Measurements from ENCODE around the gene MACROD2. TPM values are rescaled to one million over a fixed set of nuclear protein-coding genes. Genes with fewer than 3 reads are reported as not detected.
"Not testable (repeated sequence)": the region's sequence is repeated elsewhere in the genome, so short reads cannot be mapped to it uniquely, and the experiment has no call there.

Gene MACROD2
- total RNA-seq, 1 donor: 0.81 TPM

DNA sequence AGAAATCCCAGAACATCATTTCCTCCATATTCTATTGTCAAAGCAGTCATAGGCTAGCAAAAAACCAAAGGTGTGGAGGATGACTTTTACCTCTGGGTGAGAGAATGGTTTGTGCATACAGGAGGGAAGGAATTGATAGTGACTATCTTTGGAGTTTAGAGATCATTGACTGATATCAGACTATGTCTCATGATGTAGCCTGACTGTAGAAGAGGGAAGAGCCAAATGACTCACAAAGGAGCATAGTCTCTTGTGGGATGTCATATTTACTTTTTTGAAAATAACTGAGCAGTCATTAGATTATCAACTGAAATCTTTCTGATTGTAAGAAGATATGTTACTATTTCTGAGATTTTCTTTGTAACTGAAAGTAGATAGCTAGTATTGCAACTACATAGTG, 183.6 kb downstream of the MACROD2 start:
- no peak for DNase-seq (ENCODE audit: low read depth in 2 of 3, low spot score in 2 of 3)

DNA sequence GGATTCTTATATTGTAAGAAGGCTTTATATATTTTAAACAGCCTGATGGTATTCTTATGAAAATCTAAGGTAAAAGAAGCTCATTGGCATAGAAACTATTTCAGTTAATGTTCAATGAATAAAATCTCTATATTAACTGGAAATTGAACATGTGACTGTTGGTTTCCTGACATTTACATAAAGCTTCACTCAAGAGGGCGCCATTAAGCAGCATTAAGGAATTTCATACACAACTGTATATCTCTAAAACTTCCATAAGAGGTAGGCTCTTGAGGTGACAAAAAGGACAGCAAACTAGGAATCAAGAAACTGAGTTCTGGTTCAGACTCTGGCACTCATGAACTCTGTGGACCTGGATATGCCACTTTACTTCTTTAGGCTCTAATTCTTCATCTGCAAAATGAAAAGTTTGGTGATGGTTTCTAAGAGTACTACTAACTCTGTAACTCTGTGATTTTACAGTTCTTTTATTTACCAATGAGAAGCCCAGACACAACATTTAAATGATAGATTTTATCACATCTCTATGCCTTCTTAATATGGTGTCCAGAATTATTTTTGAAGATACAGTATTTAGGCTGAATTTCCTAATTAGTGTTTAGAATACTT, 194.6 kb downstream of the MACROD2 start:
- DNase-seq (ENCODE audit: low read depth in 2 of 3, low spot score in 2 of 3): no peak

DNA sequence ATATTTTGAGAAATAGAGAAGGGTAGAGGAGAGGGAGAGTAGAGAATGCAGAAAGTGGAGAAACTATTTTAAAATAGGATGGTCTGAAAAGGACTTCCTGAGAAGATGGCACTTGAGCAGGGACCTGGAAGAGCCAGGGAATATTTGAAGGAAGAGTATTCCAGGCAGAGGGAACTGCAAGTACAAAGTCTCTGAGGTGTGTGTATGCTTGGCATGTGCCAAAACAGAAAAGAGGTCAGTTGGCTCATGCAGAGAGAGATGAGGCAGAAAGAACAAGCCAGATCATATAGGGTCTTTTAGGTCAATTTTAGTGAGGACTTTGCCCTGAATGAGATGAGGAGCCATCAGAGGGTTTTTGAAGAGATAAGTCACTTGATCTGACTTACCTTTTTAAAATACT, 196.2 kb downstream of the MACROD2 start:
- no peak for DNase-seq (ENCODE audit: low read depth in 2 of 3, low spot score in 2 of 3)

DNA sequence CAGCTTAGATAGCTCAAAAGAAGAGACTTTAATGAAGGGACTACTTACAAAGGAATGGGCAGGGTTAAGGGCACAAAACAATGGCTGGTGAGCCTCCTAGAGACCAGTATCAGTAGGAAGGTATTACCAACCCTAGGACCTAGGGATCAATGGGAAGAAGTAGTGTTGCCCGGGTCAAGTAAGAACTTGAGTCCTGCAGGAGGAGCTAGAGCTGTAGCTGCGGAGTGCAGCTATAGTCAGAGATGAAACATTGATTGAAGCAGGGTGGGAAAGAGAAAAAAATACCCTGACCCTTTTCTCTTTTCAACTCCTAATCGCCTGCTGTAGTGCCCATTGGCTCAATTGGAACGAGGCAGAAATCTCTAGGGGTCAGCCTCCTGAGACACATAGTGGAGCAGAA, 198.1 kb downstream of the MACROD2 start:
- no peak for DNase-seq (ENCODE audit: low read depth in 2 of 3, low spot score in 2 of 3)

DNA sequence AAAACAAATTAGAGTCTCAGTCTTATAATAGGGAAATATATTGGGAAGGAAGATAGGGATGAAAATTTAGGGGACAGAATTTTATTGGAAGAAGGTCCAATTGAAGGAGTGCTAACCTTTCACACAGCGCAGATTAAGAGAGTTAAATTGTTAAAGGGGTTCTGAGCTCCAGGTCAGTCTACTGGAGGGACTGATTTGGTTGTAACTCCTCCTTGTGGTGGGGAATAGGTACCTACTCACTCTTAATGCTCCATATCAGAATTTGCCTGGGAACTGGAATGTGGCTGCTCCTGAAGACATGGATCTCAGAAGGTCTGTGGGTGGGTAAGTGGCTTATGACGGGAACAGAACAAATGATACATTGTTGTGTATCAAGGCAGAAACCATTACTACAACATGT, 198.6 kb downstream of the MACROD2 start:
- no peak for DNase-seq (ENCODE audit: low read depth in 2 of 3, low spot score in 2 of 3)

DNA sequence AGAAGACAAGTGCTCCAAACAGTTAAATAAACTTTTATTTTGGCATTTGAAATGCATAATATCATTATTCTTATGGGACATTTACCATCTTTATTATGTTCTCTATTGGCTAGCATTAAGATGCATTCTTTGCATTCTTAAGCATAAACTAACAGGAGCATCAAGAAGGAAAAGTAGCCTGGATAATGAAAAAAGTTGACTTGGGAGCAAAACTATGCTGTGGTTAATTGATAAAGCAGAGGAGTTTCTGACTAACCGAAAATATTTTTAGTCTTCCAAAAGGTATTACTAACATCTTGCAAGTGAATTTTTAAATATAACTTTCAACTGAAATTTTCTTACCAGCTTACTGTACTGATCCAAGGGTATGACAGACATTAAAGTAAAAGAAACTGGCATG, 201.8 kb downstream of the MACROD2 start:
- no peak for DNase-seq (ENCODE audit: low read depth in 2 of 3, low spot score in 2 of 3)

DNA sequence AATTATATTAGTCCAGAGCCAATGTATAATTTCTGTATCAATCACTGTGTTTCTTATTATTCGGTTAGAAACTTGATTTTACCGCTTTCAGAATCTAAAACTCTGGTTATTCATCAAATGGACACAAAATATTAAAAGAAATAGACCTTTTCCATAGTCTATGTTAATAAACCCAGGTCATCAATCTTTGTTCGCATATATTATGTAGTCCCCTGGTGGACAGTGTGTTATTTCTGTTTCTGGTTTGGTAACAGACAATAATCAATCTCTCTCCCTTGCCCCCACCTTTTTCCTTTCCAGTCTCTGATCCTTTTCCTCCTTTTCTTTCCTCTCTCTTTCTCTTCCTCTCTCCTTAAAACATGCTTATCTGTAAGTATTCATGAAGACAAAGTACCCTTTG, 203.1 kb downstream of the MACROD2 start:
- no peak for DNase-seq (ENCODE audit: low read depth in 2 of 3, low spot score in 2 of 3)

DNA sequence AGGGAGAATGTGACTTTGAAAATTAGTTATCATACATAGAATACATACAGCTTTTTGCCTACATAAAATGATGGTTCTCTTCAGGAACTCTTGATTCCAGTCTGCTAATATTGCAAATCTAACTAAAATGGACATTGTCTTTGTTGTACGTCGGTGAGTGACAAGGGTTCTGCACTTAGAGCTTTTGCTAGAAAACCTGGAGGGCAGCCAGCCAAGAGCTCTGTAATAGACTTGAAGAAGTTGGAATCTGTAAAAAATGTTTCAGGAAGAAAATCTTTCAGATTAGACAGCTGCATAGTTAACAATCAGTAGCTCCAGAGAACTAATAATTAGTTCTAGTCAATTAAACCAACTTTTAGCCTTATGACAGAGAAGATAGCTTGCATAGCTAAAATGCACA, 203.8 kb downstream of the MACROD2 start:
- DNase-seq (ENCODE audit: low read depth in 2 of 3, low spot score in 2 of 3): no peak

DNA sequence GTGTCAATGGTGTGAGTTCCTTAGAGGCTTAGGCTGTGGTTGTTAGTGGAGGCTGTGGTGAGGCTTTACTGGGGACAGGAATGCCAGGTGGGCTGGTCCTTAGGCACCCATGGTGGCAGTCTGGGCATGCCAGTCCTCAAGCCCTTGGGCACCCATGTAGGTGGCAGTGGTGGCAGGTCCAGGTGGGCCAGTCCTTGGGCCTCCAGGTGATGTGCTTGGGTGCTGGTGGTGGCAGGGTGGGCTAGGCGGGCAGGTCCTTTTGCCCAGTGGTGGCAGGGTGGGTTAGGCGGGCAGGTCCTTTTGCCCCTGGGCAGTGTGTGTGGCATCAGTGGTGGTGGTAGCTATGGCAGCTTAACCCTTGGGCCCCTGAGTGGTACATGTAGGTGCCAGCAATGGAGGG, 208.3 kb downstream of the MACROD2 start:
- DNase-seq (ENCODE audit: low read depth in 2 of 3, low spot score in 2 of 3): no peak

DNA sequence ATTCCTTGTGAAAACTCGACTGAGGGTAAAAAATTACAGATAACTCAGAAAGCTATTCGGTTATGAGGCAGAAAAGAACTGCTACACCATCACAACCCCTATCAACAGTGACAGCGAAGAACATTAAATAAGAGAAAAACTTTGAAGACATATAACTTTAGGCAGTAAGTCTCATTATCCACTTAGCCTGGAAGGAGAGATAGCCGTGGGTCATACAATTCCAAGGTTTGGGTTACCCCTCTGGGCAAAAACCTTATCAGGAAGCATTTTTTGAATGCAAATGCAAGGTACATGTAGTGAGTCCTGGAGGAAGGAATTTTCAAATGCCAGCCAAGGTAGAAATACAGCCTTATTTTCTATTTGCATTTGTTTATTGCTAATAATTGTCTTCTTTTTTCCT, 212.3 kb downstream of the MACROD2 start:
- no peak for DNase-seq (ENCODE audit: low read depth in 2 of 3, low spot score in 2 of 3)

DNA sequence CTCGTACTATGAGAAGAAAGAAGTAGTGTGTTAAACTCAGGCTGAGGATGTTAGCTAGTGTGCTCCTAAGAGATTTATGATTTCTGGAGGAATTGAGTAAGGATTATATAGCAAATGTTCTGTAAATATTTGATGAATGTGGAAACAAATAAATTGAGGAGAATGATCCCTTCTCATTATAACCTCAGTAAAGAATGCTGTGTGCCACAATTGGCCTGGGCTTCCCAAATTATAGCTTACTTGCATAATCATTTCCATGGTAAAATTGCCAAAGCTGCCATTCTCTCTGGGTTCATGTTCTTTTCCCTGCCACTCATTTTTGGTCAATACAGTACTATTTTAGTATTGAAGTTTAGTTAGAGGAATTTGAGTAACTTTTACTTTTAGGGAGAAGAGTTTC, 213.6 kb downstream of the MACROD2 start:
- DNase-seq (ENCODE audit: low read depth in 2 of 3, low spot score in 2 of 3): no peak

DNA sequence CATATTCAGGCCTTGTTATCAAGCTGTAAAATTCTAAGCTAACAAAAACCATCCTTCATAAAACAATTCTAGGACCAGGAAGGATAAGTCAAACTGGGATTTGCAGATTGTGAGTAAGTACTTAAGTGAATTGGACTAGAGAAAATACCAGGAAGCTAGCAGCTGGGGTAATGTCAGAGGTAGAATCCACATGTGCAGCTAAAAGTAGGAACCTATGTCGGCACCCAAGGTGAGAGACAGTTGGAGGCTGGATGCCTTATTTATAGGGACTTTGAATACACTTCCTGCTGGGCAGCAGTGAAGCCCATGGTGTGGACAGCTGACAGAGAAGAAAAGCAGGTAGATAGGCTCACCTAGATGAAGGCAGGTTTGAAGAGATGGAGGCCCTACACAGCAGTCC, 214.8 kb downstream of the MACROD2 start:
- no peak for DNase-seq (ENCODE audit: low read depth in 2 of 3, low spot score in 2 of 3)

DNA sequence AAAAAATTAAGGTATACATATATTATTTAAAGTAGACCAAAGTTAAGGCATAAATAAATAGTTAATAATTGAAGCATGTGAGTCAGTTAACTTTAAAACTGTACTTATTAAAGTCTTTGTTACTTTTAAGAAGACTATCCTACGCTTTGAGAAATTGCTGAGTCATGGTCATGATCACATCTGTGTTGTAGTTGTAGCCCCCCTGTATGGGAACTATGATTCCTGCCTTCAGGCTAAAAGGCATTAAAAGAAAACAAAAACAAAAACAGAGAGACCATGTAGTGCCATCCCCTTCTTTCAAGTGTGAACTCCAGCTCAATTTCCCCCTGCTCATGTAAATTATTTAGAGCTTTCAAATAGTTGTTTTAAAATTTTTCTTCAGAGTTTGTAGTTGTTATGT, 218.7 kb downstream of the MACROD2 start:
- no peak for DNase-seq (ENCODE audit: low read depth in 2 of 3, low spot score in 2 of 3)

DNA sequence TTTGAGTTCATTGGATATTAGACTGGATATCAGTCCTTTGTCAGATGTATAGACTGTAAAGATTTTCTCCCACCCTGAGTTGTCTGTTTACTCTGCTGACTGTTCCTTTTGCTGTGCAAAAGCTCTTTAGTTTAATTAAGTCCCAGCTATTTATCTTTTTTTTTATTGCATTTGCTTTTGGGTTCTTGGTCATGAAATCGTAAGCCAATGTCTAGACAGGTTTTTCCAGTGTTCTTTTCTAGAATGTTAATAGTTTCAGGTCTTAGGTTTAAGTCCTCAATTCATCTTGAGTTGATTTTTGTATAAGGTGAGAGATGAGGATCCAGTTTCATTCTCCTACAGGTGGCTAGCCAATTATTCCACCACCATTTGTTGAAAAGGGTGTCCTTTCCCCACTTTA, 220.6 kb downstream of the MACROD2 start:
- not testable (repeated sequence) for DNase-seq (ENCODE audit: low read depth in 2 of 3, low spot score in 2 of 3)

DNA sequence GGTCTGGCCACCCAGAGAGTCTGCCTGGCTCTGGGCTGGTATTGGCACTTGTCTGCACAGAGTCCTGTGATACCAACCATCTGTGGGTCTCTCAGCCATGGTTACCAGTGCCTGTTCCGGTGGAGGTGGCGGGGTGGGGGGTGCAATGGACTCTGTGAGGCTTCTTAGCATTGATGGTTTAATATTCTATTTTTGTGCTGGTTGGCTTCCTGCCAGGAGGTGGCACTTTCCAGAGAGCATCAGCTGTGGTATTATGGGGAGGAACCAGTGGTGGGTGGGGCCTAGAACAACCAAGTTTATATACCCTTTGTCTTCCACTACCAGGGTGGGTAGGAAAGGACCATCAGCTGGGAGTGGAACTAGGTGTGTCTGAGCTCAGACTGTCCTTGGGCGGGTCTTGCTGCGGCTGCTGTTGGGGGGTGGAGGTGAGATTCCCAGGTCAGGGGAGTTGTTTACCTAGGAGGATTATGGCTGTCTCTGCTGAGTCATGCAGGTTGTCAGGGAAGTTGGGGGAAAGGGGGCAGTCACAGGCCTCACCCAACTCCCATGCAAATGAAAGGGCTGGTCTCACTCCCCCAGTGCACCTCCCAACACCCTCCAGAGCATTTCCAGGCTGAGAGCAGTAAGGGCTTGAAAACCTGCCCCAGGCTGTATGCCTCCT, 224.6 kb downstream of the MACROD2 start:
- DNase-seq (ENCODE audit: low read depth in 2 of 3, low spot score in 2 of 3): no peak

DNA sequence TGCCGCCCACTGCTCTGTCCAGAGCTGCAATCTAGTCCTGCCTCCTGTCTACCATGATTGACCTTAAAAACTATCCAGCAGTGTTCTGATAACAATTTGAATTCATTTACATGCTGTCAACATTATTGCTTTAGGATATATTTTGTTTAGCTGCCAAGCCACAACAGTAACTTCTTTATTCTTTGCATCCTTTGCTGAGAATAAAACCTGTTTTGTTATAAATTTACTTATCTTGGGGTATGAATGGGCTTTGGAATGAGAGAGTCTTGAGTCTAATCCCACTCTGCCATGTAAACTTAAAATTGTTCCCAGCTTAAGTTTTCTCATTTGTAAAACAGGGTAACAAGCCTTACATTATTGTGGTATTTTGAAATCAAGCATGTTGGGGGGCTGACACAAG, 225.7 kb downstream of the MACROD2 start:
- DNase-seq (ENCODE audit: low read depth in 2 of 3, low spot score in 2 of 3): no peak

DNA sequence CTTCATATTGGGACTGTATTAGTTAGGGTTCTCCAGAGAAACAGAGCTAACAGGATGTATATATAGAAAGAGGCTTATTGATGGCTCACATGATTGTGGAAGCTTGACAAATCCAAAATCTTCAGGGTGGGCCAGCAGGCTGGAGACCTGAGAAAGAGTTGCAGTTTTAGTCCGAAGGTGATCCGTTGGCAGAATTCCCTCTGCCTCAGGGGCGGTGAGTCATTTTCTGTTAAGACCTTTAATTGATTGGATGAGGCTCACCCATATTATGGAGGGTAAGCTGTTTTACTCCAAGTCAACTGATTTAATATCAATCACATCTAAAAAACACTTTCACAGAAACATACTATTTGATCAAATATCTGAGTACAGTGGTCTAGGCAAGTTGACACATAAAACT, 228.5 kb downstream of the MACROD2 start:
- no peak for DNase-seq (ENCODE audit: low read depth in 2 of 3, low spot score in 2 of 3)

DNA sequence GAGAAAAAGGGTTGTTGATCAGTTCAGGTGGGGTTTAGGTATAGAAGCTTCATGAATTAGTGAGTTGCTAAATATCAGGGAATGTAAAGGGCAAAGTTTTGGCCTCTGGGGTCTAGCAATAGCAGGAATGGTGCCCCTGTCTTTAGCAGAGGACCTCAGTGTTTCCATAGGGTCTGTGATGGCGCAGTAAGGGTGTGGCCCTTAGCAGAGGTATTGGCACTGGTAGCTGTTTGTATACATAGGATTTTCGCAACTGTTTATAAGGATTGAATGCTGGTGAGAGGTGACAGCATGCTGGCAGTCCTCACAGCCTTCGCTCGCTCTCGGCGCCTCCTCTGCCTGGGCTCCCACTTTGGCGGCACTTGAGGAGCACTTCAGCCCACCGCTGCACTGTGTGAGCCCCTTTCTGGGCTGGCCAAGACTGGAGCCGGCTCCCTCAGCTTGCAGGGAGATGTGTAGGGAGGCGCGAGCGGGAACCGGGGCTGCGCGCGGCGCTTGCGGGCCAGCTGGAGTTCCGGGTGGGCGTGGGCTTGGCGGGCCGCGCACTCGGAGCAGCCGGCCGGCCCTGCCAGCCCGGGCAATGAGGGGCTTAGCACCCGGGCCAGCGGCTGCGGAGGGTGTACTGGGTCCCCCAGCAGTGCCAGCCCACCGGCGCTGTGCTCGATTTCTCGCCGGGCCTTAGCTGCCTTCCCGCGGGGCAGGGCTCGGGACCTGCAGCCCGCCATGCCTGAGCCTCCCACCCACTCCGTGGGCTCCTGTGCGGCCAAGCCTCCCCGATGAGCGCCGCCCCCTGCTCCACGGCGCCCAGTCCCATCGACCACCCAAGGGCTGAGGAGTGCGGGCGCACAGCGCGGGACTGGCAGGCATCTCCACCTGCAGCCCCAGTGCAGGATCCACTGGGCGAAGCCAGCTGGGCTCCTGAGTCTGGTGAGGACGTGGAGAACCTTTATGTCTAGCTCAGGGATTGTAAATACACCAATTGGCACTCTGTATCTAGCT, 231.0 kb downstream of the MACROD2 start:
- DNase-seq (ENCODE audit: low read depth in 2 of 3, low spot score in 2 of 3): not testable (repeated sequence)

DNA sequence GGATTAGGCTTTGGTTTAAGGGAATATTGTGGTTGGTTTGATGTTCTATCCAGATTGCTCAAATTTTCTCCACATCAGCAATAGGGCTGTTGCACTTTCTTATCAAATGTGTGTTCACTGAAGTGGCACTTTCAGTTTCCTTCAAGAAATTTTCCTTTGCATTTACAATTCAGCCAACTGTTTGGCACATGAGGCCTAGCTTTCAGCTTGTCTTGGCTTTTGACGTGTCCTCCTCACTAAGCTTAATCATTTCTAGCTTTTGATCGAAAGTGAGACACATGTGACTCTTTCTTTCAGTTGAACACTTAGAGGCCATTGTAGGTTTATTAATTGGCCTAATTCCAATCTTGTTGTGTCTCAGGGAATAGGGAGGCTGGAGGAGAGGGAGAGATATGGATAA, 237.3 kb downstream of the MACROD2 start:
- DNase-seq (ENCODE audit: low read depth in 2 of 3, low spot score in 2 of 3): no peak

DNA sequence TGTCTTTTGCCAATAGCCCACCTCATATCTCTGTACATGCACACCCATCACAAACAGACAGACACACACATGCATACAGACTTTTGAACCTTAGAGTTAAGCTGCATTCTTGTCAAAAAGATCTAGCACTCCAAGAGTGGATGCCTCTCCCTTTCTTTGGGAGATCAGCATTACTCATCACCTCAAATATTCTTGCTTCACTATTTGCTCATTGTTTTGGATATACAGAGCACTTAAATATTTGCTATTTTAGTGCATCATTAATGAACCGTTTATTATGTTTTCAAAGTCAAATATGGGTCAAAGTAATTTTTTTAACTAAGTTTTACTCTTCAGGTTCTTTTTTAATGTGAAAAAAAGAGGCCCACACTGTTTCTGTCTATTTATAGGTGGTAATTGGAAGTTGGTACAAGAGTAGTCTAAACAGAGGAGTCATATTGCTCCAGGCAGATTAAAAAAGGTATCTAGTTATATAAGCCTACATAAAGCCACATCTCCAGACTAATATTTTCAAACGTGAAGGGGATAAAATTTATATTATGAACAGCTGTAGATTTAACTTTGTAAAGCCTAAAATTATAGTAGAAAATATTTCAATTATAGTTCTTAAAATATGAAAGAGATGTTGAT, 239.5 kb downstream of the MACROD2 start:
- no peak for DNase-seq (ENCODE audit: low read depth in 2 of 3, low spot score in 2 of 3)

DNA sequence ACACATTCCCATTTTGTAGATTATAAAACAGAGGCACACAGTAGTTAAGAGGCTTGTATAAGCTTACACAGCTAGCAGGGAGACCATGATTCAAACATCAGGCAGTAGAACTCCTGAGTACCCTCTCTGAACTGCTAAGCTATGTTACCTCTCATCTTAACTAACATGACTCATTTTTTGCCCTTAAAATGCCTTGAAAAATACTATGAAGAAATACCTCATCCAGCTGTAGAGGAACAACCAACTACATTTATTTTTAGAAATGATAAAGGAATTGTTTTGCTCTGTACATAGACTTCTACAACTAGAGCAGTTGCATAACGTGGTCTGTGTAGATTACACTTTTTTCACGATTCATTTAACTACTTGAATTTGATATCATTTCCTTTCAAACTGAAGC, 240.0 kb downstream of the MACROD2 start:
- no peak for DNase-seq (ENCODE audit: low read depth in 2 of 3, low spot score in 2 of 3)

Data from hematopoietic multipotent progenitor cell (in vitro differentiated cells).